GM18508 (cell line): ENCODE data around the gene MYOZ3.

ENCODE experiments used
- ATAC-seq: cut with Tn5 transposase; IDR thresholded peaks from one replicate; pipeline ENCODE4 v1.9.1; 2021; ENCODE audit warnings: moderate number of reproducible peaks; ENCODE audit not compliant: insufficient read depth, unreplicated experiment

The MYOZ3 gene

GRCh38 chr5:150625831-150626746 is 35.0 kb upstream of the MYOZ3 start:
- peak; percentile 35 for ATAC-seq

- no peak for ATAC-seq
These were observed 34.2 kb upstream of the MYOZ3 start for GRCh38 chr5:150626853-150627276.

- ATAC-seq = no peak
These were observed 33.1 kb upstream of the MYOZ3 start for GRCh38 chr5:150627731-150628545.

- no peak for ATAC-seq
These were observed 32.0 kb upstream of the MYOZ3 start for GRCh38 chr5:150628936-150629485.

- no peak for ATAC-seq
These were observed 31.0 kb upstream of the MYOZ3 start for GRCh38 chr5:150630016-150630415.

GRCh38 chr5:150630461-150631325 is 30.4 kb upstream of the MYOZ3 start:
- ATAC-seq = no peak

- ATAC-seq = no peak
These were observed 29.7 kb upstream of the MYOZ3 start for GRCh38 chr5:150631326-150631701.

GRCh38 chr5:150632305-150633160 is 28.5 kb upstream of the MYOZ3 start:
- ATAC-seq = no peak

GRCh38 chr5:150633429-150633828 is 27.6 kb upstream of the MYOZ3 start:
- no peak for ATAC-seq

GRCh38 chr5:150636391-150637244 is 24.4 kb upstream of the MYOZ3 start:
- ATAC-seq = no peak

GRCh38 chr5:150637245-150638052 is 23.6 kb upstream of the MYOZ3 start:
- no peak for ATAC-seq

GRCh38 chr5:150638053-150638444 is 23.0 kb upstream of the MYOZ3 start:
- ATAC-seq = no peak

GRCh38 chr5:150638488-150639376 is 22.3 kb upstream of the MYOZ3 start:
- ATAC-seq = no peak

- ATAC-seq = no peak
These were observed 21.7 kb upstream of the MYOZ3 start for GRCh38 chr5:150639377-150639692.

- no peak for ATAC-seq
These were observed 21.3 kb upstream of the MYOZ3 start for GRCh38 chr5:150639751-150640150.

- ATAC-seq = no peak
These were observed 20.6 kb upstream of the MYOZ3 start, which contains the start of gene SYNPO for GRCh38 chr5:150640311-150641005. Gene SYNPO (plus strand): TSS chr5:150640660. CDS start chr5:150648276, 7,616 bp downstream.
